Transverse colon (tissue), 4 donors: ENCODE results near the gene TLE6. TPM values are rescaled to one million over a fixed set of nuclear protein-coding genes. Genes with fewer than 3 reads are reported as not detected.
A peak's percentile ranks its signal among the peaks of the same experiment; 100 is the strongest.

Experiments used
- DNase-seq: peaks from one replicate; pipeline ENCODE4 v3.0.0-alpha.2; 2019
- H3K27ac ChIP-seq, 4 donors: fragments of 200-600 bp; sonication (generic); 2 replicates each; pipeline ENCODE4 v1.5.1; 2016 to 2018; ENCODE audit warnings: inconsistent platforms in 4 of 4
- H3K27me3 ChIP-seq: fragments of 200-600 bp; sonication (generic); 2 replicates; pipeline ENCODE4 v1.5.1; 2017; ENCODE audit warnings: inconsistent platforms
- H3K36me3 ChIP-seq, 4 donors: fragments of 200-600 bp; sonication (generic); 2 replicates each; pipeline ENCODE4 v1.5.1; 2017 to 2019; ENCODE audit warnings: inconsistent platforms in 4 of 4
- H3K4me1 ChIP-seq, 4 donors: fragments of 200-600 bp; sonication (generic); 2 replicates each; pipeline ENCODE4 v1.5.1; 2017 to 2020; ENCODE audit warnings: inconsistent platforms in 4 of 4
- H3K4me3 ChIP-seq, 4 donors: fragments of 200-600 bp; sonication (generic); 1 replicate in 1 of 4; 2 replicates in 3 of 4; pipeline versions ENCODE4 v1.5.1 to v1.6.1; 2017 to 2019; ENCODE audit warnings: inconsistent platforms in 4 of 4
- H3K9me3 ChIP-seq, 2 donors: fragments of 200-600 bp; sonication (generic); 2 replicates each; pipeline ENCODE4 v1.5.1; 2017 to 2019; ENCODE audit warnings: inconsistent platforms in 2 of 2
- CTCF ChIP-seq, 5 experiments: fragments of 200-600 bp in 3 of 5; fragments of 450-650 bp in 2 of 5; sonication (generic) in 3 of 5; IDR thresholded peaks; 1 replicate in 2 of 5; 2 replicates in 3 of 5; pipeline ENCODE4 v1.5.1; 2016 to 2017; ENCODE audit warnings: antibody characterized with exemption in 5 of 5, inconsistent platforms in 3 of 5, mild to moderate bottlenecking in 2 of 5, moderate library complexity in 1 of 5
- EP300 ChIP-seq: sonication (generic); formaldehyde crosslinking; IDR thresholded peaks from one replicate; pipeline ENCODE4 v1.6.1; 2017; ENCODE audit warnings: antibody characterized with exemption, low read depth
- POLR2A ChIP-seq: fragments of 450-650 bp; IDR thresholded peaks from one replicate; pipeline ENCODE4 v1.6.1; 2016; ENCODE audit warnings: antibody characterized with exemption, mild to moderate bottlenecking, moderate library complexity
- POLR2AphosphoS5 ChIP-seq, 3 donors: sonication (generic); formaldehyde crosslinking; IDR thresholded peaks; one replicate each; pipeline ENCODE4 v1.6.1; 2016; ENCODE audit warnings: antibody characterized with exemption in 3 of 3
- WGBS, 2 donors: methylation state at CpG; one replicate each; pipeline ENCODE4 v1.1.5; 2018; ENCODE audit warnings: low coverage in 1 of 2; 5-methylcytosine and 5-hydroxymethylcytosine counted together
- in situ Hi-C, 4 donors: fragments of 200-750 bp; cut with MboI; loops; one replicate each; pipeline versions ENCODE4 v1.15.0 to v1.15.1; 2017; ENCODE audit warnings: low sequenced_read_pairs in 3 of 4, low pct_ligation_motif_present in 1 of 4, low pct_unique_long_range_greater_than_20kb in 1 of 4
- intact Hi-C: fragments of 100-400 bp; cut with DNase I; formaldehyde crosslinking; loops from one replicate; pipeline ENCODE4 v1.15.1; 2023; ENCODE audit warnings: low total_unique reads
- total RNA-seq, 4 donors: library from RNA; depleted of rRNA; stranded (reverse); fragments of >200 nt; gene quantifications; one replicate each; pipeline ENCODE4 v1.1.0, GENCODE V29; 2016

TLE6 gene
- total RNA-seq, 4 donors from 2014 or later: not detected

DNA sequence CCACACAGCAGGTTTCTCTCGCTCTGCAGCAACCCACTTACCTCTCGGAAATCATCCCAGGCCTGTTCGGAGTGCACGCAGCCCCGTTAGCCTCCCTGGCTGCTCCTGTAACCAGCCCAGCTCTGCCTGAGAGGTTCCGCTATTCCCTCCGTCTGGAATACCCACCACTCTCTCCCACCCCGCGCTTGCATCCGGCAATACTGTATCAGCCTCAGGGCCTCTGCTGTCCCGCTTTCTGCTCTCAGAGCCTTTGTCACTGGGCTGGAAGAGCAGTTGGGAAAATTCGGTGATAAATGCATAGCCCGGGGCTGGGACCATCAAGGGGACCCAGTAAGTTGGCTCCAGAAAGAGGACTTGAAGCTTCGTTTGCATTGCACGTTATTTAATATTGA, 759 bp upstream of the TLE6 start:
- H3K27me3 ChIP-seq: no peaks in the 10 kb centered on the region
- H3K27ac ChIP-seq: peak overlapping the region in 2 of 4 donors; percentile 33 to 38
- H3K4me3 ChIP-seq: peak overlapping the region; percentile 3 to 54 (median 32)
- 14% methylated on average over 15 of the region's 15 CpGs; no CpG with 5 or more reads in 1 of the 2 donors for WGBS, 2 donors
- in situ Hi-C loops (loop anchor here in 1 of 4 donors (10.0 kb wide), 1 partner anchor 58 kb away; no protein-coding TSS in a partner anchor), intact Hi-C loops (loop anchor here (5.0 kb wide), 1 partner anchor 86 kb away; the partner anchor contains the start of gene TLE5)
- DNase-seq: no peak
- H3K4me1 ChIP-seq: peaks cover 17 to 40% (median 25%) of the 10 kb centered on the region in 4 donors
- no peak for TF ChIP-seq POLR2AphosphoS5 (IDR thresholded peaks at IDR 0.05)
- no peak for TF ChIP-seq EP300
- TF ChIP-seq CTCF (IDR thresholded peaks at IDR 0.05): no peak
- TF ChIP-seq POLR2A: no peak
- no peaks in the 10 kb centered on the region for H3K9me3 ChIP-seq
- H3K36me3 ChIP-seq: no peaks in the 10 kb centered on the region

GRCh38 chr19:2977746-2978138, 378 bp downstream of the TLE6 start:
- DNase-seq: no peak
- Histone ChIP-seq H3K4me1 (peaks cover 21 to 40% (median 29%) of the 10 kb centered on the region in 4 donors), H3K4me3 (peak overlapping the region in 1 of 4 donors; percentile 9), H3K36me3 (no peaks in the 10 kb centered on the region), H3K27me3 (no peaks in the 10 kb centered on the region), H3K9me3 (no peaks in the 10 kb centered on the region), H3K27ac (peak overlapping the region; percentile 11 to 62 (median 45))
- TF ChIP-seq EP300: no peak
- in situ Hi-C loops: loop anchor here in 1 of 4 donors (10.0 kb wide), 1 partner anchor 57 kb away; no protein-coding TSS in a partner anchor
- 38 to 64% methylated on average over 5 to 10 of the region's 10 CpGs for WGBS, 2 donors
- intact Hi-C loops: loop anchor here (5.0 kb wide), 1 partner anchor 85 kb away; the partner anchor contains the start of gene TLE5

DNA sequence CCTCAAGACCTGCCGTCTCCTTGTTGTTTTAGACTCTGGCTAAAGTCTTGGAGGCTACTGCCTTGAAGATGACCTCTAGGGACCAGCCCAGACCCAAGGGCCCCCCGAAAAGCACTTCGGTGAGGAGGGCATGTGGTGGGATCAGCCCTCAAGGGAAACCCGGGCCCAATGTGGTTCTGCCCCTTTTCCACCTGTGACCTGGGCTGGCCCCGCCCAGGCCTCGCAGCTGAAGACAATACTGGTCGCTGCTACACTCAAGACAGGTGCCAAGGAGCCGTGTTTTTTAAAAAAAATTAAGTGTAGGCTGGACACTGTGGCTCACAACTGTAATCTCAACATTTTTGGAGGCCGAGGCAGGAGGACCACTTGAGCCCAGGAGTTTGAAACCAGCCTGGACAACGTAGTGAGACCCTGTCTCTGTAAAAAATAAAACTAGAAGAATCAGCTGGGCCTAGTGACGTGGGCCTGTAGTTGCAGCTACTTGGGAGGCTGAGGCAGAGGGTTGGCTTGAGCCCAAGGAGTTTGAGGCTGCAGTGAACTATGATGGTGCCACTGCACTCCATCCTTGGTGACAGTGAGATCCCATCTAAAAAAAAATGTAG, 903 bp downstream of the TLE6 start:
- Histone ChIP-seq H3K27me3 (no peaks in the 10 kb centered on the region), H3K36me3 (no peaks in the 10 kb centered on the region), H3K4me1 (peaks cover 24 to 45% (median 33%) of the 10 kb centered on the region in 4 donors), H3K4me3 (no peak overlapping the region), H3K9me3 (no peaks in the 10 kb centered on the region), H3K27ac (peak overlapping the region; percentile 11 to 62 (median 45))
- TF ChIP-seq CTCF (IDR thresholded peaks at IDR 0.05): no peak
- no peak for TF ChIP-seq POLR2AphosphoS5 (IDR thresholded peaks at IDR 0.05)
- TF ChIP-seq EP300: no peak
- no peak for TF ChIP-seq POLR2A
- no peak for DNase-seq
- WGBS, 2 donors: 70 to 93% methylated on average over 3 to 11 of the region's 11 CpGs
- in situ Hi-C loops (loop anchor here in 1 of 4 donors (10.0 kb wide), 1 partner anchor 57 kb away; no protein-coding TSS in a partner anchor), intact Hi-C loops (loop anchor here (5.0 kb wide), 1 partner anchor 84 kb away; the partner anchor contains the start of gene TLE5)

DNA sequence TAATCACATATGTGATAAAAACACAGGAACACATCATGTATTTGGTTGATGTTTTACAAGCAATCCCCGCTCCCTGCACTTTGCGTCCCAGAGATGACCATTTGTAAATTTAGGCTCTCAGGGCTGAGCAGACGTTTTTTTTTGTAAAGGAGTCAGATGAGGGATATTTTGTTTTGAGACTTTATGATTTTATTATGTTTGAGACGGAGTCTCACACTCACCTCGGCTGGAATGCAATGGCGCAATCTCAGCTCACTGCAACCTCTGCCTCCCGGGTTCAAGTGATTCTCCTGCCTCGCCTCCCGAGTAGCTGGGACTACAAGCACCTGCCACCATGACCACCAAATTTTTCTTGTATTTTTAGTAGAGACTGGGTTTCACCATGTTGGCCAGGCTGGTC, 1.4 kb downstream of the TLE6 start:
- Histone ChIP-seq H3K4me3 (no peak overlapping the region), H3K27me3 (peaks cover 1% of the 10 kb centered on the region), H3K36me3 (no peaks in the 10 kb centered on the region), H3K4me1 (peaks cover 29 to 50% (median 38%) of the 10 kb centered on the region in 4 donors), H3K9me3 (no peaks in the 10 kb centered on the region), H3K27ac (peak overlapping the region in 1 of 4 donors; percentile 52)
- in situ Hi-C loops (loop anchor here in 1 of 4 donors (10.0 kb wide), 1 partner anchor 56 kb away; no protein-coding TSS in a partner anchor), intact Hi-C loops (loop anchor here (5.0 kb wide), 1 partner anchor 84 kb away; the partner anchor contains the start of gene TLE5)
- DNase-seq: no peak
- TF ChIP-seq EP300 (no peak), CTCF (IDR thresholded peaks at IDR 0.05) (no peak), POLR2A (no peak), POLR2AphosphoS5 (IDR thresholded peaks at IDR 0.05) (no peak)
- 45 to 52% methylated on average over 9 of the region's 9 CpGs for WGBS, 2 donors
